HG03139 (cell line): ENCODE measurements around the gene TOX2.

Experiments
- ATAC-seq: cut with Tn5 transposase; IDR thresholded peaks from one replicate; pipeline ENCODE4 v1.9.1; 2021; ENCODE audit not compliant: unreplicated experiment

The TOX2 gene

GRCh38 chr20:43974695-43975094, 60.0 kb downstream of the TOX2 start:
- no peak for ATAC-seq

- ATAC-seq, result no peak
Observed at GRCh38 chr20:43975096-43975768, 60.6 kb downstream of the TOX2 start.

- ATAC-seq, result no peak
Observed at GRCh38 chr20:43976547-43976946, 61.9 kb downstream of the TOX2 start.

- no peak for ATAC-seq
Observed at GRCh38 chr20:43977252-43977651, 62.6 kb downstream of the TOX2 start.

- ATAC-seq, result no peak
Observed at GRCh38 chr20:43977962-43978361, 63.3 kb downstream of the TOX2 start.

GRCh38 chr20:43979576-43980105, 65.0 kb downstream of the TOX2 start:
- no peak for ATAC-seq

- no peak for ATAC-seq
Observed at GRCh38 chr20:43981540-43981939, 66.9 kb downstream of the TOX2 start.

GRCh38 chr20:43982016-43982415, 67.4 kb downstream of the TOX2 start:
- no peak for ATAC-seq

GRCh38 chr20:43982886-43983285, 68.2 kb downstream of the TOX2 start:
- no peak for ATAC-seq

- ATAC-seq, result no peak
Observed at GRCh38 chr20:43983359-43983758, 68.7 kb downstream of the TOX2 start.

- ATAC-seq, result no peak
Observed at GRCh38 chr20:43983904-43984361, 69.3 kb downstream of the TOX2 start.

- ATAC-seq, result no peak
Observed at GRCh38 chr20:43984587-43984986, 69.9 kb downstream of the TOX2 start.

GRCh38 chr20:43985121-43985520, 70.5 kb downstream of the TOX2 start:
- ATAC-seq, result no peak

GRCh38 chr20:43985608-43986316, 71.1 kb downstream of the TOX2 start:
- no peak for ATAC-seq

GRCh38 chr20:43987018-43987417, 72.4 kb downstream of the TOX2 start:
- ATAC-seq, result no peak

GRCh38 chr20:43987531-43987930, 72.9 kb downstream of the TOX2 start:
- ATAC-seq, result no peak

- no peak for ATAC-seq
Observed at GRCh38 chr20:43988451-43988850, 73.8 kb downstream of the TOX2 start.

GRCh38 chr20:43988867-43989266, 74.2 kb downstream of the TOX2 start:
- no peak for ATAC-seq

GRCh38 chr20:43991261-43991660, 76.6 kb downstream of the TOX2 start:
- no peak for ATAC-seq

GRCh38 chr20:43991982-43992381, 77.3 kb downstream of the TOX2 start:
- no peak for ATAC-seq

GRCh38 chr20:43992885-43993284, 78.2 kb downstream of the TOX2 start:
- ATAC-seq, result no peak

- ATAC-seq, result no peak
Observed at GRCh38 chr20:43993560-43993959, 78.9 kb downstream of the TOX2 start.
